Mesodermal cell (in vitro differentiated cells): ENCODE measurements around the gene TFDP2.
"Not testable (repeated sequence)": the region's sequence is repeated elsewhere in the genome, so short reads cannot be mapped to it uniquely, and the experiment has no call there.

ENCODE experiments used
- H3K27ac ChIP-seq: 2 replicates; pipeline ENCODE4 v1.7.0; 2013; ENCODE audit warnings: mild to moderate bottlenecking, low read depth, low read length, moderate library complexity; ENCODE audit not compliant: severe bottlenecking
- H3K36me3 ChIP-seq: 2 replicates; pipeline ENCODE4 v1.7.1; 2013; ENCODE audit warnings: mild to moderate bottlenecking, low read length, moderate library complexity; ENCODE audit not compliant: control insufficient read depth, insufficient read depth
- H3K4me1 ChIP-seq: one replicate; pipeline ENCODE4 v1.7.1; 2013; ENCODE audit warnings: mild to moderate bottlenecking, low read length; ENCODE audit not compliant: insufficient read depth, control insufficient read depth, poor library complexity, severe bottlenecking
- H3K4me3 ChIP-seq: 2 replicates; pipeline ENCODE4 v1.7.0; 2013; ENCODE audit warnings: low read length, control low read depth, mild to moderate bottlenecking; ENCODE audit not compliant: insufficient read depth, poor library complexity, severe bottlenecking; ENCODE audit errors: extremely low read depth
- H3K9me3 ChIP-seq: 2 replicates; pipeline ENCODE4 v1.7.1; 2013; ENCODE audit warnings: mild to moderate bottlenecking, low read length, moderate library complexity; ENCODE audit not compliant: control insufficient read depth
- WGBS, 2 experiments: methylation state at CpG; one replicate each; pipeline ENCODE4 v1.1.5; 2013; ENCODE audit warnings: missing lambda C conversion rate in 2 of 2; ENCODE audit not compliant: insufficient coverage in 2 of 2; 5-methylcytosine and 5-hydroxymethylcytosine counted together

Gene TFDP2

DNA sequence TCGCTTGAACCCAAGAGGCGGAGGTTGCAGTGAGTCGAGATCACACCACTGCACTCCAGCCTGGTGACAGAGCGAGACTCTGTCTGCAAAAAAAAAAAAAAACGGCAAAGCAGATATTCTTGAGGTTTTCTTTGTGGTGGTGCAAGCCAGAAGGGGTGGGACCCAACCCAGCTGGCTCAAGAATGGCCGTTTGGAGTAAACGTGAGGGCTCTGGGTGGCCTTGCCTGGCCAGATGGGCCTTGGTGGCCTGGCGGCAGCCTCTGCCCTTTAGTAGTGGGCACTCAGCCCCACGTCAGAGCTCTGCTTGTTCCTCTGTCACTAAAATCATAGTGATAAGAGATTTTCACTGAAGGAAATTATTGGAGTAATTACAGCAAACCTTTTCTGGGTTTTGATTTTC lies 222.4 kb downstream of the TFDP2 start:
- Histone ChIP-seq H3K4me3 (no peak overlapping the region), H3K36me3 (peaks cover 59% of the 10 kb centered on the region), H3K4me1 (no peaks in the 10 kb centered on the region), H3K27ac (no peak overlapping the region), H3K9me3 (no peaks in the 10 kb centered on the region)
- WGBS, 2 experiments = 92 to 95% methylated on average over 7 to 8 of the region's 9 CpGs

DNA sequence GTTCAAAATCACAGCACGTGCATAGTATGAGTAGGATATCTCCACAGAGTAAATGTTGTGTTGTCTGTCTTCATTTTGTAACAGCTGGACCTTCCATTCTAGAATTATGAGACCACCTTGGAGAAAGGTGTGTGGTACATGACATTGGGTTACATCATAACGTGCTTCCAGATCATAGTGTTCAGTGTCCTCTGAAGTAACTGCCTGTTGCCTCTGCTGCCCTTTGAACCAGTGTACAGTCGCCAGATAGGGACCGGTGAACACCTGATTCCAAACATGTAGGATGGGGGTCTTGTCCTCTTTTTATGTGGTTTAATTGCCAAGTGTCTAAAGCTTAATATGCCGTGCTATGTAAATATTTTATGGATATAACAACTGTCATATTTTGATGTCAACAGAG lies 223.7 kb downstream of the TFDP2 start:
- peaks cover 70% of the 10 kb centered on the region for H3K36me3 ChIP-seq
- H3K4me1 ChIP-seq, H3K9me3 ChIP-seq, H3K4me3 ChIP-seq, H3K27ac ChIP-seq: not testable (repeated sequence)
- WGBS, 2 experiments = 86 to 96% methylated on average over 1 to 2 of the region's 5 CpGs

- no peak overlapping the region for H3K27ac ChIP-seq
- H3K36me3 ChIP-seq = peaks cover 90% of the 10 kb centered on the region
- no peaks in the 10 kb centered on the region for H3K4me1 ChIP-seq
- no peak overlapping the region for H3K4me3 ChIP-seq
- 100% methylated on average over 1 of the region's 2 CpGs for WGBS, 2 experiments
- H3K9me3 ChIP-seq = no peaks in the 10 kb centered on the region
Measured at GRCh38 chr3:141921316-141921715, 228.0 kb downstream of the TFDP2 start.

GRCh38 chr3:141920701-141921100 lies 228.6 kb downstream of the TFDP2 start:
- Histone ChIP-seq H3K27ac (no peak overlapping the region), H3K4me3 (no peak overlapping the region), H3K9me3 (no peaks in the 10 kb centered on the region), H3K4me1 (no peaks in the 10 kb centered on the region), H3K36me3 (peaks cover 94% of the 10 kb centered on the region)
- WGBS, 2 experiments = 90% methylated on average over 2 of the region's 4 CpGs; no CpG with 5 or more reads in 1 of the 2 experiments

GRCh38 chr3:141915766-141916165 lies 233.6 kb downstream of the TFDP2 start:
- WGBS, 2 experiments = no CpG with 5 or more reads among the region's 2 CpGs
- Histone ChIP-seq H3K9me3 (peaks cover 10% of the 10 kb centered on the region), H3K4me1 (peaks cover 3% of the 10 kb centered on the region), H3K4me3 (no peak overlapping the region), H3K27ac (no peak overlapping the region), H3K36me3 (peaks cover 95% of the 10 kb centered on the region)

DNA sequence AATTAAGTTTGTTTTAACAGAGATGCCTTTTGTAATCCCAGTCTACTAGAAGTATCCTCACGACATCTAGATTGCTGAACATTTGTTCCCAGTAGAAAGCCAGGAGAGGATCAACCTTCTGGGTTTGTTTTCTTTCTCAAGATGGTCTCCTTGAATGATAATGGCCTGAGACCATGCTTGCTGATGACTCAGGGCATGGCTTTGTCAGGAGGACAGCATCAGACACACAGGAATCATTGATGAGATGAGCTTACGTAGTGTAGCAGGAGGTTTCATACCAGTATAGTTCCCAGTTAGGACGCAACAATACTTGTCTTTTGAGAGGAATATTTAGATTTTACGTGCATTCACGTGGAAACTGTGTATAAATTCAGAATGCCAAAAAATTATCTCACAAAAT lies 234.3 kb downstream of the TFDP2 start:
- Histone ChIP-seq H3K9me3 (peaks cover 10% of the 10 kb centered on the region), H3K4me1 (peaks cover 3% of the 10 kb centered on the region), H3K36me3 (peaks cover 88% of the 10 kb centered on the region), H3K27ac (no peak overlapping the region), H3K4me3 (no peak overlapping the region)
- WGBS, 2 experiments = 96 to 100% methylated on average over 1 to 5 of the region's 5 CpGs

- H3K4me3 ChIP-seq = no peak overlapping the region
- H3K27ac ChIP-seq = no peak overlapping the region
- H3K9me3 ChIP-seq = peaks cover 10% of the 10 kb centered on the region
- H3K36me3 ChIP-seq = peaks cover 88% of the 10 kb centered on the region
- 87 to 97% methylated on average over 3 of the region's 4 CpGs for WGBS, 2 experiments
- peaks cover 3% of the 10 kb centered on the region for H3K4me1 ChIP-seq
Measured at GRCh38 chr3:141914311-141914710, 235.0 kb downstream of the TFDP2 start.

GRCh38 chr3:141913150-141913811 lies 236.1 kb downstream of the TFDP2 start:
- WGBS, 2 experiments = no CpG with 5 or more reads among the region's 1 CpG
- Histone ChIP-seq H3K9me3 (peaks cover 10% of the 10 kb centered on the region), H3K4me3 (no peak overlapping the region), H3K27ac (no peak overlapping the region), H3K4me1 (peaks cover 3% of the 10 kb centered on the region), H3K36me3 (peaks cover 89% of the 10 kb centered on the region)

- H3K36me3 ChIP-seq = peaks cover 81% of the 10 kb centered on the region
Measured at GRCh38 chr3:141909986-141910385, 239.4 kb downstream of the TFDP2 start.

DNA sequence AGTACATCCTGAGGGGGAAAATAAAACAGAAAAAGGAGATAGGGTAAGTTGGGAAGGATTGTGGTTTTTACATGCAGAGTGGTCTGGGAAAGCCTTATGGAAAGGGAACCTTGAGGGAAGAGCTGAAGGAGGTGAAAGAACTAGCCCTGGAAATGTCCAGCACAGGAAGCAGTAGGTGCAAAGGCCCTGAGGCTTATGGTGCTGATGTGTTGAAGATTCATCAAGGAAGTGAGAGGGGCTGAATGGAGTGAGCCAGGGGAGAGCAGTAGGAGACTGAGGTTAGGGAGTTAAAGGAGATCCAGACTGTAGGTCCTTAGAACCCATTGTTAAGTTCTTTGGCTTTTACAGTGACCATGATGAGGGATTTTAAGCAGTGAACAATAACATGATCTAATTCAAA lies 239.9 kb downstream of the TFDP2 start:
- Histone ChIP-seq H3K36me3 (peaks cover 78% of the 10 kb centered on the region), H3K4me3 (no peak overlapping the region), H3K4me1 (peaks cover 3% of the 10 kb centered on the region), H3K27ac (no peak overlapping the region), H3K9me3 (peaks cover 10% of the 10 kb centered on the region)

More at GRCh38 chr3:141909986-141910385, 239.4 kb downstream of the TFDP2 start:
- H3K27ac ChIP-seq, H3K9me3 ChIP-seq, H3K4me3 ChIP-seq, H3K4me1 ChIP-seq: not testable (repeated sequence)
- WGBS, 2 experiments = 67 to 71% methylated on average over 1 of the region's 4 CpGs

DNA sequence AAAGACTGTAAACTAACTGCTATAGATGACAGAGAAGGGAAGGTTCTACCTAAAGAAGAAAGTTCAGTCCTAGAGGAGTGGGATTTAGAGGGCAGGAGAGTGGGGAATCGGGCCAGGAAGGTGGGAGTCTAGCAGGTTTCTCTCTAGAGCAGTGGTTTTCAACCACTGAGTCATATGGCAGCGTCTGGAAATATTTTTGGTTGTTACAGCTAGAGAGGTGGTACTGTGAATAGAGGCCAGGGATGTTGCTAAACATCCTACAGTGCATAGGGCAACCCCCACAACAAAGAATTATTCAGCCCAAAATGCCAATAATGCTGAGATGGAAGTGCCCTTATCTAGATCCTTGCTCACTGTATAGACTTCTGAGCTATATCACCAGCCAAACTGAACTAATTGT lies 244.2 kb downstream of the TFDP2 start:
- Histone ChIP-seq H3K4me1 (no peaks in the 10 kb centered on the region), H3K4me3 (no peak overlapping the region), H3K27ac (no peak overlapping the region), H3K36me3 (peaks cover 56% of the 10 kb centered on the region), H3K9me3 (peaks cover 4% of the 10 kb centered on the region)
- 85 to 100% methylated on average over 1 to 2 of the region's 2 CpGs for WGBS, 2 experiments
